CD8-positive, alpha-beta T cell (primary cell): Measurements from ENCODE around the gene GOLGA8M. TPM values are rescaled to one million over a fixed set of nuclear protein-coding genes. Genes with fewer than 3 reads are reported as not detected.

ENCODE experiments used
- total RNA-seq, 46 experiments: library from RNA in 2 of 46; stranded (reverse) in 2 of 46; gene quantifications; one replicate each; pipeline ENCODE4 v1.2.3 and lab custom pipeline; 2021 to 2026

Gene GOLGA8M
- total RNA-seq, 2 experiments from 2014 or later = 2.1 to 2.2 TPM

Other genes starting within 250 kb of the GOLGA8M start
- gene GOLGA8G, start 179.4 kb downstream of the GOLGA8M start, total RNA-seq = not detected
- gene GOLGA6L25, start 158.9 kb downstream of the GOLGA8M start, total RNA-seq = not detected
- gene GOLGA6L7, start 136.2 kb upstream of the GOLGA8M start, total RNA-seq = not detected
- 100 to 1,000 TPM; 106 to 108 TPM for gene APBA2, start 173.6 kb upstream of the GOLGA8M start, total RNA-seq